Fibroblast of lung (primary cell): ENCODE results near the gene MITF.

ENCODE experiments used
- EZH2 ChIP-seq: IDR thresholded peaks from 2 replicates; pipeline ENCODE4 v1.5.1; 2012; ENCODE audit warnings: low read length, control low read depth, mild to moderate bottlenecking; ENCODE audit errors: missing control alignments
- TF ChIP-seq, protein P1 (sequence below), 2 donors: IDR thresholded peaks in 1 of 2; conservative IDR thresholded peaks in 1 of 2; 1 replicate in 1 of 2; 2 replicates in 1 of 2; pipeline ENCODE4 v1.5.1; 2011 to 2012; ENCODE audit warnings: low read length in 2 of 2, control low read depth in 1 of 2, inconsistent platforms in 1 of 2, low read depth in 1 of 2, mild to moderate bottlenecking in 1 of 2

DNA sequence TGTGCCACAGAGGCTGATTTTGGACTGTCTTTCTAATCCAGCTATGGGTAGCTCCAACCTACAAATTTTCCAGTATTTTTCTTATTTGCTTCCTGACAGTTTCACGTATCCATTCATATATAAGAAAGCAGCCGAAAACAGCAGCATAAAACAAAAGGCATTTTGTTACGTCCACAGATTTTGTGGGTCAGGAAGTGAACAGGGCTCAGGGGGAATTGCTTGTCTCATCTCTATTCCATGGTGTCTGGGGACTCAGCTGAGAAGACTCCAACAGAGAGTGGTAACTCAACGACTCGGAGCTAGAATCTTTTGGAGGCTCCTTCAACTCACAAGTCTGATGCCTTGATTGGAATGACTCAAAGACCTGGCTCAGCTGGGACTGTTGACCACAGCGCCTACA, 248.6 kb downstream of the MITF start:
- TF ChIP-seq, protein P1, sequence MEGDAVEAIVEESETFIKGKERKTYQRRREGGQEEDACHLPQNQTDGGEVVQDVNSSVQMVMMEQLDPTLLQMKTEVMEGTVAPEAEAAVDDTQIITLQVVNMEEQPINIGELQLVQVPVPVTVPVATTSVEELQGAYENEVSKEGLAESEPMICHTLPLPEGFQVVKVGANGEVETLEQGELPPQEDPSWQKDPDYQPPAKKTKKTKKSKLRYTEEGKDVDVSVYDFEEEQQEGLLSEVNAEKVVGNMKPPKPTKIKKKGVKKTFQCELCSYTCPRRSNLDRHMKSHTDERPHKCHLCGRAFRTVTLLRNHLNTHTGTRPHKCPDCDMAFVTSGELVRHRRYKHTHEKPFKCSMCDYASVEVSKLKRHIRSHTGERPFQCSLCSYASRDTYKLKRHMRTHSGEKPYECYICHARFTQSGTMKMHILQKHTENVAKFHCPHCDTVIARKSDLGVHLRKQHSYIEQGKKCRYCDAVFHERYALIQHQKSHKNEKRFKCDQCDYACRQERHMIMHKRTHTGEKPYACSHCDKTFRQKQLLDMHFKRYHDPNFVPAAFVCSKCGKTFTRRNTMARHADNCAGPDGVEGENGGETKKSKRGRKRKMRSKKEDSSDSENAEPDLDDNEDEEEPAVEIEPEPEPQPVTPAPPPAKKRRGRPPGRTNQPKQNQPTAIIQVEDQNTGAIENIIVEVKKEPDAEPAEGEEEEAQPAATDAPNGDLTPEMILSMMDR (conservative IDR thresholded peaks at IDR 0.05 in 1 of 2, IDR thresholded peaks at IDR 0.05 in 1 of 2; ENCODE audit: low read depth in 1 of 2, low read length in 2 of 2), result no peak
- no peak for TF ChIP-seq EZH2
